ENCODE results near the gene IL2RG.

Gene IL2RG

DNA sequence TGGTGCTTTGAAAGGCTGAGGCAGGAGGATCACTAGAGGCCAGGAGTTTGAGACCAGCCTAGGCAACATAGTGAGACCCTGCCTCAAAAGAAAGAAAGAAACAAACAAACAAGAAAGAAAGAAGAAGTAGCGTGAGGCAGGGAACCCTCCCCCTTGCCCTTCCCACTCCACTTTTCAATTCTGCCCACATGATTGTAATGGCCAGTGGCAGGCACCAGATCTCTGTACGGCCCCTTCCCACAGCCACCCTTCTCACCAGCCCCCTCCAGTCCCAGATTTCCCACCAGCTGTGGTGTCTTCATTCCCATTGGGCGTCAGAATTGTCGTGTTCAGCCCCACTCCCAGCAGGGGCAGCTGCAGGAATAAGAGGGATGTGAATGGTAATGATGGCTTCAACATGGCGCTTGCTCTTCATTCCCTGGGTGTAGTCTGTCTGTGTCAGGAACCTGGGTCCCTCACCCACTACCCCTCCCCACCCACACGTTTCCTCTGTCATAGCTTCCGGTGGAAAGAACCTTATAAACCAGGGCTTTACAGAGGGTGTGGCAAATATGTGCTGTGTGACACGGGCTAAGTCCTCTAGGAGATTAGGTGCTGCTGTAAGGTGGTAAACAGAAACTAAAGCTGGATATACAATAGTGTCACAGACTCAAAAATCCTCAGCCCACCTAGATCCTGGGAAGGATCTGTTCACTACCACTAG is at the start of gene IL2RG:
IL2RG (minus strand) TSS at position 437 of the 703 bp plus-strand sequence; CDS start at position 399, 38 bp downstream.
- no peak for DNase-seq (ENCODE audit: low spot score)

DNA sequence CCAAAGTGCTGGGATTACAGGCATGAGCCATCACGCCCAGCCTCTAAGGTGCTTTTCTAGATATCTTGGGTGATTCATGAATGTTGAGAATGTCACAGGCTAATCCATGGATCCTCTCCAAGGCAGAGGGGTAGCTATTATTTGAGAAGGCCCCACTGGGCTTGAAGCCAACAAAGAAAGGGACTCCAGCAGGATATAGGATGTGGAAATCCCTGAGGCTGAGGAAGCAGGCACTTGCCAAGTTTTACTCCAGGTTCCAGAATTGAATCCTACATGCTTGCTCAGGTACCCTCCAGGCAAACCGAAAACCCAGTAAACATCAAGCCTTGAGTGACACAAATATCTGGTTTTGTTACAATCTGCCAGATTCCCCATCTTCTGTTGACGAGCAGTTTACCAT is 49.1 kb upstream of the IL2RG start:
- no peak for DNase-seq (ENCODE audit: low spot score)

DNA sequence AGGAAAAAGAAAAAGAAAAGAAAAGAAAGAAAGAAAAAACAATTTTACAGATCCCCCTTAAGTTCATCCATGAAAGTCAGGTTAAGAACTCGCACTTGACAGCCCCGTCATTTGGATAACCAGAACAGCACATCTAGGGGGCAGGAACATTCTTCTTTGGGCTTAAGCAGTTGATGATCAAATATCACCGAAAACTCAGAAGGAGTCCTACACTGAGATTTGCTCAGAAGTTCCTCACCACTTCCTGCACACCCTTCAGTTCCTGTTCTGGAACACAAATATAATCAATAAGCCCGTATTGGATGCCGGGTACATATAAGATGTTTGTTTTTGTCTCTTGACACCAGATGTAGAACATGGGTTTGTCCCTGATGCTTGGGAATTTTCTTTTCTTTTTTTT is 48.0 kb upstream of the IL2RG start:
- DNase-seq (ENCODE audit: low spot score): no peak

DNA sequence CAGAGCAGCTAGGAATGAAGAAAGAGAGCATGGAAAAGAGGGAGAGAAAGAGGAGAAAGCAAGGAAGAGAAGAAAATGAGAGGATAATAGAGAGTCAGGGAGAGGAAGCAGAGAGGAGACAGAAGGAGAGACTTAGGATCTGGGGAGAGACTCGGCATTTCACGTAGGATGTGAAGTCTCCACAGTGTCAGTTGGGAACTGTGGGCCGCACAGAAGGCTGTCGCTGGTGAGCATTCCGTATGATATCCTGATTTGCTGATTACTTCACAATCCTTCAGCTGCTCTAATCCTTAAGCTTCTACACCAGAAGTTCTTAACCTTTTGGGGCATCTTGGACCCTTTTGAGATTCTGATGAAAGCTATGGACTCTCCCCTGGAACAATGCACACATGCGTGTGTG is 47.2 kb upstream of the IL2RG start:
- DNase-seq (ENCODE audit: low spot score): no peak

DNA sequence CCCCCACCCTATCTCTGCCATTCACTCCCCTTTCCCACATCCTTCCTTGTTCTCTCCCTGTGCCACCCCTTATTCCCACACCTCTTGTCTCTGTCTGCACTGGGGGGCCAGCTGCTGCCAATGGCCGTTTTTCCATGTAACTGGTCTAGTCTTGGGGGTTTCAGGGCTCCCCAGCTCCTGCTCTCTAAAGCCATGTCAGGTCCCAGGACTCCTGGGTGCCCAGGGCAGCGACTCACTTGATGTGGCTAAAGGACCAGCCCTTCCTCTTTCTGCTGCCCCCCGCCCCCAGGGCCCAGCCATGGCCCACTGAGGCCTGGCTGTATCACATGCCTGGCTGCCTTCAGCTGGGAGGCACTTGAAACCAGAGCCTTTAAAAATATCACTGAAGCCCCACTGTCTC is 43.3 kb upstream of the IL2RG start:
- no peak for DNase-seq (ENCODE audit: low spot score)

DNA sequence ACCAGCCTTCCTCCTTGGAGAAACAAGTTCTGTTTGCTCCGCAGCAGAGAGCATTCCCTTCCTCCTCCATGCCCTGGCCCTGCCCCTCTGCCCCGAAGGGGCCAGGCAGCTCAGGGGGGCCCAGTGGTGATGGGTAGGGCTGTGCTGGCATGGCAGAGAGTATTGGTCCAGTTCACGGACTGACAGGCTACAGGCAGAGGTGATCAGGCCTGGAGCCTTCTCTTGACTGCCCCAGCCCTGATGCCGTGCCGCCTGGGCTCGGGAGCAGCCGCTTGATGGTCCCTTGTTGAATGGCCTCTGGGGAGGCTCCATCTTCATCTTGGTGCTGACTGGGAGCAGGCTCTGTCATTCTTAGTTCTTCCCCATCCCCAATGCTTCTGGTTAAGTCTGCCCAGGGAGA is 42.8 kb upstream of the IL2RG start:
- no peak for DNase-seq (ENCODE audit: low spot score)

DNA sequence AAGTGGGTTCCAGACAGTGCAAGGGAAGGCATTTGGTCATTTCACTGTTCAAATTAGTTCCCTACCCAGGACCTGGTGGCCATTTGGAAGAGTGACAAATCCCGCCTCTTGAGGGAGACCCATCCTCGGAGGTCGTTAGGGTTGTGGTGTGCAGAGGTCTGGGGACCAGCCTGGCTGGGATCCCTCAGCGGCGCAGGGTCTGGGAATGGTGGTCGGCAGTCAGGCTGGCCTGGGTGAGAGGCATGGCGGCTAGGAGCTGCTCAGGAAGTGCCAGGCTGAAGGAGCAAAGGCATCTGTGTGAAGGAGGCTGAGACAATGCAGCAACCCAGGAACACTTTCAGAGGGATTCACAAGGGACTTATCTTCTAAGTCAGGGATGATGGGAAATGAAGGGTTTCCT is 40.0 kb upstream of the IL2RG start:
- DNase-seq (ENCODE audit: low spot score): no peak

DNA sequence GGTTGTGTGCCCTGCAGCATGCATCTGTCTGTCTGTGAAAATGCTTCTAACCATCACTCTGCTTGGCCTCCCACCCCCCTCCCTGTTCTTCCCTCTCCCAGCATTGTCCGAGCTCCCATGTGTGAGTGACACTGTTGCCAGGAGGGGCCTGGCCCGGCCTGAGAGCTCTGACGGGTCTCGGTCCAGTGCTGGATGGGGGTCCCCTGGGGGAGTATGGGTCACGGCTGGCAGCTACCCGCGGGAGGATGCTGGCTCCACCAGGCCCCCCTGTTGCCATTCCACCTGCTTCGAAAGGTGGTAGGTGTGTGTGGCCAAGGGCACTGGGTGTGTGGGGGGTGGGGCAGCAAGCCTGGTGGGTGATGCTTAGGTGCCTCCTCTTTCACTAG is 36.9 kb upstream of the IL2RG start:
- DNase-seq (ENCODE audit: low spot score): no peak

DNA sequence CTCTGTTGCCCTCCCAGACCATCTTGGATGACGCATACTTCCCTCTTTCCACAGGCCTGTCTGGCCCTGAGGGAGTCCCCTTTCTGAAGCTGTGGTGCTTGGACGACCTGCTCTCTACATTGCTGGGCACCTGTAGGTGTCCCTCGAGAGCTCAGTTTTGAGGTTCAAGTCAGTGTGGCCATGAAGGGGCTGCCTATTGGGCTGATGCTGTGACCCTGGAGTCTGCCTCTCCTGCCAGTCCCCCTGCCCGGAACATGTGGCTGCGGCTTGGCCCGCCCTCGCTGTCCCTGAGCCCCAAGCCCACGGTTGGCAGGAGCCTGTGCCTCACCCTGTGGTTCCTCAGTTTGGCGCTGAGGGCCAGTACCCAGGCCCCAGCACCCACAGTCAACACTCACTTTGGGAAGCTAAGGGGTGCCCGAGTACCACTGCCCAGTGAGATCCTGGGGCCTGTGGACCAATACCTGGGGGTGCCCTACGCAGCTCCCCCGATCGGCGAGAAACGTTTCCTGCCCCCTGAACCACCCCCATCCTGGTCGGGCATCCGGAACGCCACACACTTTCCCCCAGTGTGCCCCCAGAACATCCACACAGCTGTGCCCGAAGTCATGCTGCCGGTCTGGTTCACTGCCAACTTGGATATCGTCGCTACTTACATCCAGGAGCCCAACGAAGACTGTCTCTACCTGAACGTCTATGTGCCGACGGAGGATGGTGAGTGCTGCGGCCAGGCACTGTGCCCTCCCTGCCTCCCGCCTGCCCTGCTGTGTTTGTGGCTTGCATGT is 36.3 kb upstream of the IL2RG start:
- DNase-seq (ENCODE audit: low spot score): peak; percentile 64

DNA sequence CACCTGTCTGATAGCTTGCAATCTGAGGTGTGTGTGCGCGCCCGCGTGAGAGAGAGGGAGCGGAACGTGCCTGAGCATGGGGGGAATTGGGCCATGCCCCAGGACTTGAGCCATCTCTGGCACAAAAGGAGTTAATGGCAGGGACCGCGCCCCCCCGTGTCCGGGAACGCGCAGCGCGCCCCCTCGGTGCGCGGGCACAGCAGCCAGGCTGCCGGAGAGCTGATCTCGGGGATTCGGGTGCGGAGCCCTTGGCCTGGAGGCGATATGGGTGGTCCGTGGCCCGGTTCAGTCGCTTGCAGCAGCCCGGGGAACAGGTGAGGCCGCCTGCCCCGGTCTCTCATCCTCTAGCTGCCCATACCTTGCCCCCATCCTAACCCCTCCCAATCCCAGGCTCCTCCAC is 33.3 kb upstream of the IL2RG start, which contains the start of gene NLGN3:
NLGN3 (plus strand) TSS at position 191 of the 400 bp plus-strand sequence. CDS start 2,909 bp downstream, outside the sequence.
- no peak for DNase-seq (ENCODE audit: low spot score)

DNA sequence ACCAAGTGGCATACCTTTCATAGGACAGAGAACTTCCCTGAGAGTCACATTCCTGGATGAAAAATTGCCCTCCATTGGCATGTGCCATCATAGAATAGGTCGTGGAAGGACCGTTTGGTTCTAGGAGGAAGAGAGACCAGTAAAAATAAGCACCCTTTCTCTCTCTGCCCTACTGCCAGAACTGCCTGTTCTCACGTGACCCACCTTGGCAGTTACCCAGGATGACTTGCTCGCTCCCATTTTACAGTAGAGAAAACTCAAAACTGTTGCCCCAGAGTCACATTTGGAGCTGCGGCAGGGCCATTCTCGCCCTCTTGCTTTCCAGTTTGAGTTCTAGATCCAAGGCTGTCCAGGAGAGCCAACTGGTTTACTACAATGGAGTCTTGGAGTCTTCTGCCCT is 32.1 kb upstream of the IL2RG start:
- no peak for DNase-seq (ENCODE audit: low spot score)

DNA sequence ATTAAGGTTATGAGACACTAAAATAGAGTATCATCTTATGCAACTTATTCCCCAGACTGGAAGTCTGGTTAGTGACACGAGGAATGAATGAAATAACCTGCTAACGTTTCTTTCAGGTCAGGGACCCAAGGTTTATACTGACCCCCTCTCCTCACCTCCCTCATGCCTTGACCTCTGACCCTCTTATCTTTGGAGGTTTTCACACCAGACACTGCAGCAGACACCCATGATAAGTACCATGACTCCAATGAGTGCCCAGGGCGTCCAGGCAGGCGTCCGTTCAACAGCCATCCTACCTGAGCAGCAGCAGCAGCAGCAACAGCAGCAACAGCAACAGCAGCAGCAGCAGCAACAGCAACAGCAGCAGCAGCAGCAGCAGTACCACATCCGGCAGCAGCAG is 29.1 kb upstream of the IL2RG start:
- DNase-seq (ENCODE audit: low spot score): no peak

DNA sequence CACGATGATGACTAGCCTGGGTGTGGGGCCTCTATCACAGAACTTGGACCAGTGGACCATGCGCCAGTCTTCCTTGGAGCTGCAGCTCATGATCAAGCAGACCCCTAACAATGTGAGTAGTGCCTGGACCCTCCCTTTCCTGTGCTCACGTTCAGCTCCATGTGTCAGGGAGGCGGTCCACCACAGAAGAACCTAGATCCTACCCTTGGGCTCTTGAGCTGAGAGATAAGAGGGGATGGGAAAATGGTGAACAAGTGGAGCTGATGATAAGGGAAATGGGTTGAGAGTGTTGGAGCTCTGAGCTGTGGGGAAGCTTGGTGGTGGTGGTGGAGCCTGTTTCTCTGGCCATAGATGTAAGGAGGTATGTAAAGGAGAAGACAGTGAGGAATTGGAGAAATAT is 20.1 kb upstream of the IL2RG start:
- DNase-seq (ENCODE audit: low spot score): no peak

DNA sequence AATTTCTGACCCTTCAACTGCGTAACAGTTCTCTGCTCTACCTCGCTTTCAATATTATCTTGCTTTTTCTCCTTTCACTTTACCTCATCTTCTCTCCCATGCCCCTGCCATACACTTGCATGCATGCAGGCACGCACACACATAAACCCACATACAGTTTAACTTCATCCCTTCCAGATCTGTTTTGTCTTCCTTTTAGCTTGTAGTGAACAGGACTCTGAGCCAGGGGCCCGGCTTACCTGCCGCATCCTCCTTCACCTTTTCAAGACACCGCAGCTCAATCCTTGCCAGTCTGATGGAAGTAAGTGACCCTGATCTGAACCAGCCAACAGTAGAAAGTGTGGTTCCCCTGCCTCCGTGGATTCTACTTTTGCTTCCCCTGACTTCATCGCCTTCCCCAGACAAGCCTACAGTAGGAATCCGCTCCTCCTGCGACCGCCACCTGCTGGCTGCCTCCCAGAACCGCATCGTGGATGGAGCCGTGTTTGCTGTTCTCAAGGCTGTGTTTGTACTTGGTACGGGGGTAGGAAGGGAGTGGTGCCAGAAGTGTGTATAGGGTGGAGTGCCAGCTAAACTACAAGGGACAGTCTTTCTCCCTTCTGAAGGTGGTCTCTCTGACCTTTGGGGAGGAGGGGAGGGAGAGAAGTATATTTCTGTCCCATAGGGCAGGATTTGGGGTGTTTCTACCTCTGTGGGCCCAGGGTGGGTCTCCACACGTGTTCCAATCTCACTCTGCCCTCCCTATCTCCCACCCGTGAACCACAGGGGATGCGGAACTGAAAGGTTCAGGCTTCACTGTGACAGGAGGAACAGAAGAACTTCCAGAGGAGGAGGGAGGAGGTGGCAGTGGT is 17.8 kb upstream of the IL2RG start:
- DNase-seq (ENCODE audit: low spot score): peak; percentile 56

DNA sequence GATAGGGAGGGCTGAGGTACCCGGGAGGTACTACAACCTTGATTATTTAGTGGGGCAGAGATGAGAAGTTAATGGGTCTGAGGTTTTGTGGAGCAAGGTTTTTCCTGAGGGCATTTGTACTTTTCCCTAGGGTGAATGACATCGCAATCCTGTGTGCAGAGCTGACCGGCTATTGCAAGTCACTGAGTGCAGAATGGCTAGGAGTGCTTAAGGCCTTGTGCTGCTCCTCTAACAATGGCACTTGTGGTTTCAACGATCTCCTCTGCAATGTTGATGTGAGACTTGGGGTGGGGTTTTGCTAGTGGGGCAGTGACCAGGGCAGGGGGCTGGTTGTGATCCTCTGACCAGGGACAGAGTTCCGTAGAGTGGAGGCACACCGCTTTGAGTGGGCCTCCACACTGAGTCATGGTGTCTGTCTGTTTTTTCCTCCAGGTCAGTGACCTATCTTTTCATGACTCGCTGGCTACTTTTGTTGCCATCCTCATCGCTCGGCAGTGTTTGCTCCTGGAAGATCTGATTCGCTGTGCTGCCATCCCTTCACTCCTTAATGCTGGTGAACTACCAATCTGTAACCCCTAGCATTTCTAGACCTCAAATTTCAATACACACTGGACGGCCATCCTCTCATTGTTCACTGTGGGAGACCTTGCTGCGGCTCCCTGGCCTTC is 16.9 kb upstream of the IL2RG start:
- DNase-seq (ENCODE audit: low spot score): no peak

DNA sequence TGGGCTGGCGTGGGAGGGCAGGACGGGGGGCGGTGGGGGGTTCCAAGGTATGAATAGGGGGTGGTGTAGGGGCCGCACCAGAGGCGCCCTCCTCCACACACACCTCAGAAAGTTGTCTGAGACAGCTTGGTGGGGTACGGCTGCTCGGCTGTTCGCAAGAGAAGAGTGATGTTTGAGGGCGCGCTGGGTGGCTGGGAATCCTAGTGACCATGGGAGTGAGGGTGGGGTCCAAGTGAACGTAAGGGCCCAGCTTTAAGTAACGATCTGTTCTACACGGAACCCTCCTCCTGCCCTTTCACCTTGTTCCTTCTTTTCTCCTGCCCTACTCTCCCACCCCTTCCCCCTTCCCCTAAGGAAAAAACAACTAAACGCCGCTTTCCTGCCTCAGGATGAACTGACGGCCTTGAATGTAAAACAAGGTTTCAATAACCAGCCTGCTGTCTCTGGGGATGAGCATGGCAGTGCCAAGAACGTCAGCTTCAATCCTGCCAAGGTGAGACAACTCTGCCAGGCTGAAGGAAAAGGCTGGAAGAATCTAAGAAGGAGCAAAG is 7.7 kb upstream of the IL2RG start:
- DNase-seq (ENCODE audit: low spot score): peak; percentile 20

DNA sequence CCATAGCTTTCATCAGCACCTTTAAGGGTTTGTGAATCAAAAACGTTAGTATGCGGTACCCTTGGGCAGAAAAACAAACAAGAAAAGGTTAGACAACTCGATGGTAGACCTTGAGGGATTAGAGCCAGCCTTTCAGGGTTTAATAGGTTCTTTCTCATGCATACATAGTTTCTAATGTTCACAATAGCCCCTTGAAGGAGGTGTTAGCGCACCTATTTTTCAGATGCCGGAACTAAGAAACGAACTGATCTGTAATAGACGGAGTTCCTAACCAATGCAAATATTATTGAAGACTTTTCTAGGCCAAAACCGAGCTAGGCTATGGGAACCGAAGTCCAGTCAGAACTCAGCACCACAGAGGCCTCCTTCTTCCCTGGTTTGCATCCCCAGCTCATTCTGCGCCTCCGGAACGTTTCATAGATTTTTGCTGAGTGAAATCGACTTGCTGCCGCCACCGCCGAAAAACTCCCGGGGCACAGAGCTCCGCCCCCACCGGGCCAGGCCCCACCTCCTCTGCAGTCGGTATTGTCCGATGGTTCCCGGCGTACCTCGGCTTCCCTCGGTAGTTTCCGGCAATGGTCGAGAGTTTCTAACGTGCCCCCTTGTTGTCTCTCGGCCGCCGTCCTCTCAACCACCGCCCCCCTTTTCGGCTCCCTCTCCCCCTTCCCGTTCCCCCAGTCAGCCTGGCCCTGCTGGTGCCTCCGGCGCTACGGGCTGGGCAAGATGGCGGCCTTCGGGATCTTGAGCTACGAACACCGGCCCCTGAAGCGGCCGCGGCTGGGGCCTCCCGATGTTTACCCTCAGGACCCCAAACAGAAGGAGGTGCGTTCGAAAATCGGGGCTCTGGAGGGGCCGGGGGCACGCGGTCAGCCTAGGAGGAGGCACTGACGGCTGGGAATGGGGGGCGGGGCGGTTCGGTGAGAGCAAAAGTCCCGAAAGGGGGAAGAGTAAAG is 6.9 kb upstream of the IL2RG start, which contains the start of gene MED12:
MED12 (plus strand) TSS at position 565 of the 953 bp plus-strand sequence; CDS start at position 724, 159 bp downstream.
- DNase-seq (ENCODE audit: low spot score): peak; percentile 83

DNA sequence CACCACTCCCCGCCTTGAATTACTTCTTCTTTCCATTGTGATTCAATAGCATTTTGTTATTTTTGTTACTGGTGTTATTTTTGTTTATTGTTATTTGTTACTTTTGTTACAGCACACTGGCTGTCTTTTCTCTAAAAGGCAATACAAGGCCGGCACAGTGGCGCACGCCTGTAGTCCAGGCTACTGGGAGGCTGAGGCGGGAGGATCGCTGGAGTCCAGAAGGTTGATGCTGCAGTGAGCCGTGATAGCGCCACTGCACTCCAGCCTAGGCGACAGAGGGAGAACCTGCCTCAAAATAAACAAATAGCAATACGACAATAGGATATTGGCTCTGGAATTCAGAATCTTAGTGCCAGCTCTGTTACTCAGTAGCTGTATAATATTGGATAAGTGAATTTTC is 6.0 kb upstream of the IL2RG start:
- DNase-seq (ENCODE audit: low spot score): no peak

DNA sequence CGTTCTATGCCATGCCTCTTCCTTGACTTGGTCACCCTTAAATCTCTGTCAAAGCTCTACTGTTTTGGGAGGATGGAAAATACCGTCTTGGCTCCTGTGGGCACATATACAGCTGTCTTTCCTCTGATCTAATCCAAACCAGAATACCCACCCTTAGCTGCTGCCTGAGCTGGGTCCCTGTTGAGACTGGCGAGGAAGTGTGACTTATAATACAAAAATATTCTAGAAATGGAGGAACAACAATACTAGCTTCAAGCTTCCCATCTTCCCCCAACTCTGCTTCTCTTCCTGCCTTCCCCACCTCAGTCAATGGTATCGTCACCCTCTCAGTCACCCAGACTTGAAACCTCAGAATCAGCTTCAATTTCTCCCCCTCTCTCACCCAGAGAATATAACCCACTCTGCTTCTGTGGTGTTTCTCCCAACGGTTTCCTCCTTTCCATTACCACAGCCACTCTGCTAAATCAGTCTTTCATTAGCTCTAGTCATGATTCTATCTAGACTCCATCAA is 599 bp upstream of the IL2RG start:
- DNase-seq (ENCODE audit: low spot score): no peak

DNA sequence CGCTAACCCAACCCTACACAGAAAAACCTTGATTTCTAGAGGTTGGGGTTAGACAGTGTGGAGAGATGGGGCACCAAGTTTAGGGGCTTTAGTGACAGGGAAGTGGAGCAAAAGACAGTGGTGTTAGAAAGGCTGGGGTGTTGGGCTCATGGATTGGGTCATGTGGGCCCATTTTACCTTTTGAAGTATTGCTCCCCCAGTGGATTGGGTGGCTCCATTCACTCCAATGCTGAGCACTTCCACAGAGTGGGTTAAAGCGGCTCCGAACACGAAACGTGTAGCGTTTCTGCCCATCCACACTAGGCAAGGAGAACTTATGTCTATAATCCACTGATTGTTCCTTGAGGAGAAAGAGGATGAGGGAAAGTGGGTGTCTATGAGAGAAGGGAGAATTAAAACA is 2.3 kb downstream of the IL2RG start:
- no peak for DNase-seq (ENCODE audit: low spot score)
